Uterus (tissue), 4 donors: ENCODE data around the gene CYCS. TPM values are rescaled to one million over a fixed set of nuclear protein-coding genes. Genes with fewer than 3 reads are reported as not detected.

ENCODE experiments used
- DNase-seq, 2 donors: peaks; one replicate each; pipeline ENCODE4 v3.0.0-alpha.2; 2019 to 2020
- H3K27ac ChIP-seq, 2 donors: fragments of 200-600 bp; sonication (generic); 1 replicate in 1 of 2; 2 replicates in 1 of 2; pipeline ENCODE4 v1.5.1; 2016 to 2018
- H3K27me3 ChIP-seq, 2 donors: fragments of 200-600 bp; sonication (generic); one replicate each; pipeline ENCODE4 v1.5.1; 2018 to 2019; ENCODE audit warnings: control low read depth in 1 of 2
- H3K36me3 ChIP-seq, 2 donors: fragments of 200-600 bp; sonication (generic); one replicate each; pipeline ENCODE4 v1.5.1; 2019; ENCODE audit warnings: control low read depth in 1 of 2
- H3K4me1 ChIP-seq, 2 donors: fragments of 200-600 bp; sonication (generic); one replicate each; pipeline ENCODE4 v1.5.1; 2018 to 2019; ENCODE audit warnings: control low read depth in 1 of 2
- H3K4me3 ChIP-seq, 2 donors: fragments of 200-600 bp; sonication (generic); 1 replicate in 1 of 2; 2 replicates in 1 of 2; pipeline ENCODE4 v1.5.1; 2018 to 2019; ENCODE audit warnings: mild to moderate bottlenecking in 1 of 2
- H3K9me3 ChIP-seq, 2 donors: fragments of 200-600 bp; sonication (generic); one replicate each; pipeline ENCODE4 v1.5.1; 2019; ENCODE audit warnings: control low read depth in 1 of 2
- POLR2A ChIP-seq, 2 donors: fragments of 450-650 bp; IDR thresholded peaks; one replicate each; pipeline ENCODE4 v1.6.1; 2016; ENCODE audit warnings: antibody characterized with exemption in 2 of 2, mild to moderate bottlenecking in 1 of 2, moderate library complexity in 1 of 2
- intact Hi-C: fragments of 100-400 bp; cut with DNase I; formaldehyde crosslinking; loops from one replicate; pipeline ENCODE4 v1.15.1; 2023; ENCODE audit warnings: low total_unique reads
- total RNA-seq, 4 donors: library from RNA; depleted of rRNA in 3 of 4; stranded (reverse); fragments of >200 nt in 3 of 4; gene quantifications; one replicate each; pipeline versions ENCODE4 v1.1.0 to v1.2.4, GENCODE V29; 2014 to 2023
- TF ChIP-seq, protein P1 (sequence below), 4 experiments: fragments of 200-600 bp in 2 of 4; fragments of 450-650 bp in 2 of 4; sonication (generic) in 2 of 4; IDR thresholded peaks; one replicate each; pipeline ENCODE4 v1.5.1; 2016 to 2019; ENCODE audit warnings: antibody characterized with exemption in 4 of 4, mild to moderate bottlenecking in 2 of 4, moderate library complexity in 1 of 4
- donor health status: DM: yes; HTN: yes; CAD: no.

The CYCS gene
- total RNA-seq, 4 donors from 2014 or later, result 15.4 to 56.6 (median 29.1) TPM

DNA sequence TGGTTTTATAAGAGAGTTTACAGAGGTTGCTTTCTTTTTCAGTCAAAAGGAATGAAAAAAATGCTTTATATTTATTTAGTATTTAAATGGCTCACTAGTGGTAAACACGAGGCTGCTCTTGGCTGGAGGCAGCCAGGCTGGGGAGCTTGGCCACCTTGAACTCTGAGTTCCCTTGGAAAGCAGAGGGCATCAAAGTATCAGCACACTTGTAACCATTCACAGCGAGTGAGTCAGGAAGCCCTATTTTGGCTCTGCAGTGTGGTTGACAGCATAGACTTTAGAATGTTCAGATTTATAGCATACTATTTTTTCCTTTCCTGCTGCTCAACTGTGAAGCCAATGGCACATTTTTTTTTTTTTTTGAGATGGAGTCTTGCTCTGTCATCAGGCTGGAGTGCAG lies 51.6 kb downstream of the CYCS start:
- TF ChIP-seq, protein P1, sequence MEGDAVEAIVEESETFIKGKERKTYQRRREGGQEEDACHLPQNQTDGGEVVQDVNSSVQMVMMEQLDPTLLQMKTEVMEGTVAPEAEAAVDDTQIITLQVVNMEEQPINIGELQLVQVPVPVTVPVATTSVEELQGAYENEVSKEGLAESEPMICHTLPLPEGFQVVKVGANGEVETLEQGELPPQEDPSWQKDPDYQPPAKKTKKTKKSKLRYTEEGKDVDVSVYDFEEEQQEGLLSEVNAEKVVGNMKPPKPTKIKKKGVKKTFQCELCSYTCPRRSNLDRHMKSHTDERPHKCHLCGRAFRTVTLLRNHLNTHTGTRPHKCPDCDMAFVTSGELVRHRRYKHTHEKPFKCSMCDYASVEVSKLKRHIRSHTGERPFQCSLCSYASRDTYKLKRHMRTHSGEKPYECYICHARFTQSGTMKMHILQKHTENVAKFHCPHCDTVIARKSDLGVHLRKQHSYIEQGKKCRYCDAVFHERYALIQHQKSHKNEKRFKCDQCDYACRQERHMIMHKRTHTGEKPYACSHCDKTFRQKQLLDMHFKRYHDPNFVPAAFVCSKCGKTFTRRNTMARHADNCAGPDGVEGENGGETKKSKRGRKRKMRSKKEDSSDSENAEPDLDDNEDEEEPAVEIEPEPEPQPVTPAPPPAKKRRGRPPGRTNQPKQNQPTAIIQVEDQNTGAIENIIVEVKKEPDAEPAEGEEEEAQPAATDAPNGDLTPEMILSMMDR (IDR thresholded peaks at IDR 0.05), result no peak
- no peak for TF ChIP-seq POLR2A (IDR thresholded peaks at IDR 0.05)
- DNase-seq, result no peak
- intact Hi-C loops, result loop anchor here (5.0 kb wide), 1 partner anchor 256 kb away; no protein-coding TSS in a partner anchor
- Histone ChIP-seq H3K36me3 (no peaks in the 10 kb centered on the region), H3K4me3 (no peak overlapping the region), H3K27ac (no peak overlapping the region), H3K27me3 (no peaks in the 10 kb centered on the region), H3K9me3 (no peaks in the 10 kb centered on the region), H3K4me1 (no peaks in the 10 kb centered on the region)

Other genes with a start within 250 kb of the CYCS start
- 1 to 10 TPM; 1.2 to 9.0 (median 3.5) TPM for gene OSBPL3, start 145.1 kb downstream of the CYCS start, total RNA-seq
- not detected for gene NPVF, start 103.2 kb upstream of the CYCS start, total RNA-seq